Pulmonary artery endothelial cell (primary cell): ENCODE data around the gene FAM20A. TPM values are rescaled to one million over a fixed set of nuclear protein-coding genes. Genes with fewer than 3 reads are reported as not detected.

Experiments used
- DNase-seq: peaks from one replicate; pipeline ENCODE4 v3.0.0-alpha.2; 2011; ENCODE audit warnings: low read depth, low spot score
- total RNA-seq: library from RNA; depleted of rRNA; stranded (reverse); fragments of >200 nt; gene quantifications from 2 replicates; pipeline ENCODE4 v1.2.3, GENCODE V29; 2014

Gene FAM20A
- total RNA-seq, 1 donor from 2014 or later = not detected

GRCh38 chr17:68566442-68566738, 34.8 kb downstream of the FAM20A start:
- DNase-seq = no peak

- no peak for DNase-seq
Observed at GRCh38 chr17:68565661-68566441, 35.3 kb downstream of the FAM20A start.

GRCh38 chr17:68564415-68565111, 36.6 kb downstream of the FAM20A start:
- no peak for DNase-seq

- no peak for DNase-seq
Observed at GRCh38 chr17:68562736-68563135, 38.4 kb downstream of the FAM20A start.

- no peak for DNase-seq
Observed at GRCh38 chr17:68560966-68561720, 40.0 kb downstream of the FAM20A start.

GRCh38 chr17:68559316-68559715, 41.9 kb downstream of the FAM20A start:
- DNase-seq = no peak

GRCh38 chr17:68556551-68556950, 44.6 kb downstream of the FAM20A start:
- DNase-seq = no peak

GRCh38 chr17:68544111-68544915, 56.9 kb downstream of the FAM20A start:
- no peak for DNase-seq

GRCh38 chr17:68542698-68543463, 58.3 kb downstream of the FAM20A start:
- DNase-seq = no peak

GRCh38 chr17:68541816-68542215, 59.4 kb downstream of the FAM20A start:
- no peak for DNase-seq

- no peak for DNase-seq
Observed at GRCh38 chr17:68540981-68541380, 60.2 kb downstream of the FAM20A start.

GRCh38 chr17:68539548-68540467, 61.4 kb downstream of the FAM20A start:
- DNase-seq = no peak

- DNase-seq = no peak
Observed at GRCh38 chr17:68535922-68536321, 65.2 kb downstream of the FAM20A start.

- no peak for DNase-seq
Observed at GRCh38 chr17:68534695-68535088, 66.5 kb downstream of the FAM20A start.

GRCh38 chr17:68533887-68534694, 67.1 kb downstream of the FAM20A start:
- no peak for DNase-seq

- DNase-seq = no peak
Observed at GRCh38 chr17:68532826-68533225, 68.3 kb downstream of the FAM20A start.

- DNase-seq = no peak
Observed at GRCh38 chr17:68531252-68531651, 69.9 kb downstream of the FAM20A start.

GRCh38 chr17:68527314-68527713, 73.9 kb downstream of the FAM20A start:
- DNase-seq = no peak

GRCh38 chr17:68526548-68526947, 74.6 kb downstream of the FAM20A start:
- DNase-seq = no peak
